OCI-M2 (cell line): Measurements from ENCODE around the gene RASL11B.

Experiments used
- DNase-seq: peaks from one replicate; lab custom pipeline; 2025; ENCODE audit not compliant: unreplicated experiment; lab: John Stamatoyannopoulos, UW

Gene RASL11B

GRCh38 chr4:52873191-52873590, 11.1 kb downstream of the RASL11B start:
- no peak for DNase-seq

GRCh38 chr4:52873861-52874343, 11.8 kb downstream of the RASL11B start:
- no peak for DNase-seq

- no peak for DNase-seq
These were observed 12.8 kb downstream of the RASL11B start for GRCh38 chr4:52874948-52875347.

- DNase-seq: no peak
These were observed 14.0 kb downstream of the RASL11B start for GRCh38 chr4:52876069-52876468.

- DNase-seq: no peak
These were observed 14.9 kb downstream of the RASL11B start for GRCh38 chr4:52877036-52877435.

GRCh38 chr4:52877694-52878093, 15.6 kb downstream of the RASL11B start:
- DNase-seq: no peak

GRCh38 chr4:52879471-52879870, 17.4 kb downstream of the RASL11B start:
- DNase-seq: no peak

- DNase-seq: no peak
These were observed 18.9 kb downstream of the RASL11B start for GRCh38 chr4:52880994-52881393.

- no peak for DNase-seq
These were observed 21.1 kb downstream of the RASL11B start for GRCh38 chr4:52883183-52883621.

GRCh38 chr4:52883707-52884669, 21.9 kb downstream of the RASL11B start:
- no peak for DNase-seq

GRCh38 chr4:52884994-52885393, 22.9 kb downstream of the RASL11B start:
- DNase-seq: no peak

GRCh38 chr4:52889354-52889753, 27.2 kb downstream of the RASL11B start:
- DNase-seq: no peak

- no peak for DNase-seq
These were observed 27.8 kb downstream of the RASL11B start for GRCh38 chr4:52889778-52890520.

GRCh38 chr4:52890521-52890791, 28.3 kb downstream of the RASL11B start:
- no peak for DNase-seq

- DNase-seq: no peak
These were observed 29.6 kb downstream of the RASL11B start for GRCh38 chr4:52891743-52892142.

- DNase-seq: no peak
These were observed 30.8 kb downstream of the RASL11B start for GRCh38 chr4:52892880-52893279.

GRCh38 chr4:52894443-52894842, 32.3 kb downstream of the RASL11B start:
- no peak for DNase-seq

- no peak for DNase-seq
These were observed 41.2 kb downstream of the RASL11B start for GRCh38 chr4:52903273-52903672.

- DNase-seq: no peak
These were observed 42.3 kb downstream of the RASL11B start for GRCh38 chr4:52904421-52904820.

GRCh38 chr4:52907510-52907909, 45.4 kb downstream of the RASL11B start:
- no peak for DNase-seq

GRCh38 chr4:52910115-52910514, 48.0 kb downstream of the RASL11B start:
- DNase-seq: no peak

- no peak for DNase-seq
These were observed 49.7 kb downstream of the RASL11B start for GRCh38 chr4:52911684-52912294.
